Skin epidermis (tissue), 12 donors: ENCODE measurements around the gene ITPR3.

Source experiments
- H3K27ac ChIP-seq, 21 experiments: fragments of 200-600 bp; sonication (generic) in 11 of 21; one replicate each; pipeline ENCODE4 v1.5.0; 2020; ENCODE audit warnings: mild to moderate bottlenecking in 3 of 21, inconsistent platforms in 2 of 21, moderate library complexity in 2 of 21
- H3K4me3 ChIP-seq, 7 experiments: fragments of 200-600 bp; sonication (generic) in 2 of 7; one replicate each; pipeline ENCODE4 v1.5.0; 2020; ENCODE audit warnings: inconsistent platforms in 2 of 7, mild to moderate bottlenecking in 2 of 7, moderate library complexity in 1 of 7

The ITPR3 gene

GRCh38 chr6:33631971-33632557, 10.9 kb downstream of the ITPR3 start:
- no peak overlapping the region for H3K4me3 ChIP-seq
- H3K27ac ChIP-seq = peak overlapping the region in 8 of 21 experiments; percentile 0 to 81 (median 53)

DNA sequence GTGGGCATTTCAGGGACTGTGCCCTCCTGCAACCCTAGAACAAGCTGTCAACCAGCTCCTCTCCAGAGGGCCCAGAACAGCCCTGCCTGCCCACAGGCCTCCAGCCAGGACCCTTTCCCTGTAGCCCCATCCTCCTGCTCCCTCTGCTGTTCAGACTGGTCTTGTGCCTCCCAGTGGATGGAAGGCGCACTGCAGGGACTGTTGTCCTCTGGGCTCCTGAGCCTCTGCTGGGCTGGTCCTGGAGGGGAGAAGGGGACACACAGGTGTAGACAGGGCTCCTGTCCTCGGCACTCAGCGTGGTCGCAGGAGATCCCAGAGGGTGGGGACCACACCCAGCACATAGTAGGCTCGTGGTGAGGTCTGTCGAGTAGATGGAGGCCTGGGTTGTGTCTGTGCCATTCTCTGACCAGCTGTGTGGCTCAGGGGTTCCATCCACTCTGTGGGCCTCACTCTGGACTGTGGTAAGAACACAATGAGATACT, 11.5 kb downstream of the ITPR3 start:
- H3K4me3 ChIP-seq = peak overlapping the region in 2 of 7 experiments; percentile 12 to 32
- H3K27ac ChIP-seq = peak overlapping the region in 15 of 21 experiments; percentile 32 to 81 (median 57)

DNA sequence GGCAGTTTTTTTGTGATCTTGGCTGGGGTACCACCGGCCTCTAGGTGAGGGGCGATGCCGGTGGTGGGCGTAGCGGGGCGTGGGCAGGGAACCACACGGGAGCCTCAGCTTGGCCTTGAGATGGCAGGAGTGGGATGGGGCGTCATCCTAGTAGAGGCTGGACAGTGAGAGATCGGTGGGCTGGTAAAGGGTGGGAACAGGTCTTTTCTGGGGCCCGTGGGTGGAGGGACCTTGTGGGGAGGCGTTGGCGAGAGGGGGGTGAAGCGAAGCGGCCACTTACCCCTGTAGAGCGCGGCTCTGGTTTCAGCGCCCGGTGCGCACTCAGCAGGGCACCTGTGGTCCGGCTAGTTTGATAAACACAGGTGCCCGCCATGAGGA, 12.0 kb downstream of the ITPR3 start:
- H3K4me3 ChIP-seq = peak overlapping the region; percentile 12 to 42 (median 32)
- peak overlapping the region in 16 of 21 experiments; percentile 2 to 81 (median 60) for H3K27ac ChIP-seq

DNA sequence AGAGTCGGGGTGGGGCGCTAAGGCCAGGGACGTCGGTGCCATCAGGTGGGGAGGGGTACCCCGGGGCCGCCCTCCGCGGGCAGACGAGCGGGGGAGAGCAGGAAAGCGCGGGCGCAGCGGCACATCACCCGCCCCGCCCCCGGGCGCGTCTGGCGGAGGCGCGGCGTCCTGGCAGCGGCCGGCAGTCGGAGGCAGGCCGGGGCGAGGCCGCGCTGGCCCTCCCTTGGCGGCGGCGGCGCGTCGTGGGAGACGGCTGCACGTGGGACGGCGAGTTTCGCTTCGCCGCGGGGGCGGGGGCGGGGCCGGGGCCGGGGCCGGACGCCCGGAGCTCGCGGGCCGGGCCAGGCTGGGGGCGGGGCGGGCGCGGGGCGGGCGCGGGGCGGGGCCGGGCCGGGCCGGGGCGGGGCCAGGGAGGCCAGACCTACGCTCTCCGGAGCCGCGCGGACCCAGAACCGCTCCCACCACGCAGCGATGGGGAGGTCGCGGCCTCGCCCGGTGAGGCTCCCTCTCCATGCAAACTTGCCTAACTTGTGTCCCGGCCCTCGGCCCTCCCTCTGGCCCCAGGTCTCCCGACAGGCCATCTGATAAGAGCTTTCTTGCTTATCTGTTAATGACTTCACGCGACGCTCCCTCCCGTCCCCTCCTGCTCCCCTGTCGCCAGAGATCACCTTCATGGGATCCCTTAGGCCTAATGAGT, 12.5 kb downstream of the ITPR3 start:
- Histone ChIP-seq H3K4me3 (peak overlapping the region; percentile 28 to 42 (median 37)), H3K27ac (peak overlapping the region in 16 of 21 experiments; percentile 38 to 81 (median 64))

GRCh38 chr6:33634161-33634727, 13.1 kb downstream of the ITPR3 start:
- peak overlapping the region in 10 of 21 experiments; percentile 9 to 67 (median 45) for H3K27ac ChIP-seq
- peak overlapping the region; percentile 26 to 42 (median 37) for H3K4me3 ChIP-seq

- Histone ChIP-seq H3K27ac (no peak overlapping the region), H3K4me3 (no peak overlapping the region)
These were observed 13.8 kb downstream of the ITPR3 start for GRCh38 chr6:33634946-33635345.

DNA sequence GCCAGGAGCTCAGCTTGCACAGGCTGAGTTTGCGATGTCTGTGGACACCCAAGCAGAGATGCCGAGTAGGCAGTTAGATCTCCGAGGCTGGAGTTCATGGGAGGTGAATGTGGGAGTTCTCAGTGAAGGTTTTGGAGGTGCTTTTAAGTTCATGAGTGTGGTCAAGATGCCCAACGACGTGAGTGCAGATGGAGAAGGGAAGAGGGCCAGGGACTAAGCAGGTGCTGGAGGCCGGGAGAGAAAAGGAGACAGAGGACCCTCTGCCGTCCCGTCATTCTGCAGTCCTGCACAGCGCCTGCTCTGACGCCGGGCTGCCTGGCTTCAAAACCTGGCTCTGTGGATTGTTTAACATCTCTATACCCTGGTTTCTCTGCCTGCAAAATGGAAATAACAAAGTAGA, 15.5 kb downstream of the ITPR3 start:
- no peak overlapping the region for H3K27ac ChIP-seq
- H3K4me3 ChIP-seq = no peak overlapping the region

GRCh38 chr6:33638556-33638955, 17.4 kb downstream of the ITPR3 start:
- H3K27ac ChIP-seq = no peak overlapping the region
- no peak overlapping the region for H3K4me3 ChIP-seq

DNA sequence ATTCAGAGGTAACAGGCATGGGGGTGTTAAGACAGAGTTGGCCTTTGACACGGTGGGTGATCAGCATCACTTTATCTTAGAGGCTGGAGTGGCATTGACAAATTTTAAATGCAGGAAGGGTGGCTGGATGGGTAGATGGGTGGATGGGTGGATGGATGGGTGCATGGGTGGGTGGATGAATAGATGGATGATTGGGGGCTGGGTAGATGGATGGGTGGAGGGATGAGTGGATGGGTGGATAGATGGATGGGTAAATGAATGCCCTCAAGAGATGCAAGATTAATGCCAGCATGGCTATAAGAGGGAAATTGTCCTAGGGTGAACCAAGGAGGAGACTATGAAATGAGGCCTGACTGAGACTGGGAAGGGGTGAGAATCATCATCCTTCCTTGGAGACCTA, 18.4 kb downstream of the ITPR3 start:
- Histone ChIP-seq H3K4me3 (no peak overlapping the region), H3K27ac (no peak overlapping the region)

- Histone ChIP-seq H3K4me3 (no peak overlapping the region), H3K27ac (peak overlapping the region in 4 of 21 experiments; percentile 16 to 47 (median 44))
These were observed 19.2 kb downstream of the ITPR3 start for GRCh38 chr6:33640361-33640760.

DNA sequence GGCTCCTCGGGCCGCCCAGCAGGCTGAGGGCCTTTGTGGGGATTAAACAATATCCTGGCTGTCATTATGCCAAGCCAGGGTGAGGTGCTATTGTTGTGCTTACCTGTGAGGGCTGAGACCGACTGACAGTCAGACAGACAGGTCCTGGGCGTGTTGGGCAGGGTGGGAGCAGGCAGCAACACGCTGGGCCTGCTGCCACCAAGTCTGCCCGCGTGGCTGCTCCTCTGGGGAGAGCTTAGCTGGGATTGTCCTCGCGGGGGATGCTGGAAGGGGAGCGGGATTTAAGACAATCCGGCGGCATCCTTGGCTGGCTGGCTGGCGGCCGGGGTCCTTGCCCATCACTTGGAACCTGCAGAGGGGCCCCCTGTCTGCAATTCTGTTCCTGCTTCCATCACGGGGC, 20.0 kb downstream of the ITPR3 start:
- Histone ChIP-seq H3K4me3 (no peak overlapping the region), H3K27ac (peak overlapping the region in 7 of 21 experiments; percentile 9 to 47 (median 36))

GRCh38 chr6:33641602-33642001, 20.5 kb downstream of the ITPR3 start:
- H3K27ac ChIP-seq = peak overlapping the region in 4 of 21 experiments; percentile 8 to 47 (median 17)
- no peak overlapping the region for H3K4me3 ChIP-seq

DNA sequence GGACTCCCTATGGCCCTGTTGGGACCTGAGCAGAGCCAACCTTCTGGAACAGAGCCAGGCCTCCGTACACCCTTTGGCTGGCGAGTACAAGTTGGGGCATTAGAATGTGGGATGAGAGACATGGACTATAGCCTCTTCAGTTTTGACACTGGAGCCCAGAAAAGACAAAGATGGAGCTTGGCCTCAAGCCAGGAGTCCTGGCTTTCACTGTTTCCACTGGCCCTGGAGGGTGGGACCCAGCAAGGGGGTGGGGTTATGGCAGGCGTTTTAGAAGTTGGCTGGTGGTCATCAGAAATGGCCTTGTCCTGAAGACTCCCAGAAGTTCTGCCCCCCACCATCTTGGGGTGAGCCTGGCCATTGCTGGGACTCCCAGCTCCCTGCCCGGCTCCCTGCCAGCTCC, 21.8 kb downstream of the ITPR3 start:
- H3K27ac ChIP-seq = peak overlapping the region in 4 of 21 experiments; percentile 5 to 39 (median 32)
- no peak overlapping the region for H3K4me3 ChIP-seq

DNA sequence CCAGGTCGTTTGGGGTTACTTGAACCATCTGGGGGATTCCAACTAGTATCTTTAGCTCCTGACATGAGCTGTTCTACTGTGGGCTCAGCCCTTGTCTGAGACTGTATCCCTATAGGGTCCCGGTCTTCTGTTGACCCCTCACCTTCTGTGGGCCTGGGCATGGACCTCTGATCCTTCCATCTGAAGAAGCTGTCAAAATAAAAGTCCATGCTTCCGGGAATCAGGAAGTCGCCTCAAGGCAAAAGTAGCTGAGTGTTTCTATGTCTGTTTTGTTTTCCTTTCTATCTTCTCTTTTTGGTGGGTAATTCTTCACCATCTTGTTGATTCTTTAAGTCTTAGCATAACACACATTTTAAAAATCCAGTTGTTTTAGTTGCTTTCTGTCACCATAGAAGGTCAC, 30.3 kb downstream of the ITPR3 start:
- H3K27ac ChIP-seq = peak overlapping the region in 1 of 21 experiments; percentile 22
- no peak overlapping the region for H3K4me3 ChIP-seq

GRCh38 chr6:33652002-33652401, 30.9 kb downstream of the ITPR3 start:
- Histone ChIP-seq H3K27ac (no peak overlapping the region), H3K4me3 (no peak overlapping the region)

GRCh38 chr6:33654831-33655554, 33.9 kb downstream of the ITPR3 start:
- no peak overlapping the region for H3K4me3 ChIP-seq
- H3K27ac ChIP-seq = no peak overlapping the region

DNA sequence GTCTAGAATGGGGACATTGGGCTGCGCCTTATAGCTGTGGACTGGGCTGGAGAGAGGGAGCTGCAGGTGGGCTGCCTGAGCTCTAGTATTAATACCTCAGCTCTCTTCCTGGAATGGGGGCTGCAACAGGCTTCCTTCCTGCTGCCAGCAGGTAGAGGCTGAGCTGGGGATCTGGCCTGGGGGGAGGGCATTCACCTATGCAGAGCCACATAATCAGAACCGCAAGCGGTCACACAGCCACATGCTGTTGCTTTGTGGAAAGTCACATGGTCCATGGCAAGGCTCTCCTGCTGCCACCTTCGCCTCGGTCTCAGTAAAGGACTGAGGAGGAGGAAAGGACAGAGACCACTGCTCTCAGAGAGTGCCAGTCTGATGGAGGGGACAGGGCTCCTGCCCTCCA, 35.7 kb downstream of the ITPR3 start:
- no peak overlapping the region for H3K4me3 ChIP-seq
- no peak overlapping the region for H3K27ac ChIP-seq

GRCh38 chr6:33658982-33659689, 38.0 kb downstream of the ITPR3 start:
- H3K27ac ChIP-seq = no peak overlapping the region
- H3K4me3 ChIP-seq = no peak overlapping the region

- Histone ChIP-seq H3K4me3 (no peak overlapping the region), H3K27ac (no peak overlapping the region)
These were observed 38.9 kb downstream of the ITPR3 start for GRCh38 chr6:33659986-33660385.
